Right ventricle myocardium superior (tissue), 1 donor: Measurements from ENCODE around the gene SMNDC1. TPM values are rescaled to one million over a fixed set of nuclear protein-coding genes. Genes with fewer than 3 reads are reported as not detected.
"Not testable (repeated sequence)": the region's sequence is repeated elsewhere in the genome, so short reads cannot be mapped to it uniquely, and the experiment has no call there.

Experiments
- ATAC-seq: fragments of 200-7000 bp; cut with Tn5 transposase; one replicate; pipeline ENCODE4 v1.9.1; 2020; ENCODE audit warnings: mild to moderate bottlenecking; ENCODE audit not compliant: poor library complexity
- DNase-seq: peaks from one replicate; pipeline ENCODE4 v3.0.0-alpha.2; 2020
- intact Hi-C: fragments of 100-400 bp; cut with DNase I; formaldehyde crosslinking; loops from one replicate; pipeline ENCODE4 v1.11.2; 2022
- total RNA-seq: library from RNA; stranded (reverse); fragmentation: NEBNext Ultra II Directional; extraction: Animal tissue kit (Norgen Biotek cat#: 25700); gene quantifications from one replicate; pipeline ENCODE4 v1.2.1, GENCODE V29; 2021
- donor health status: DM: no; HTN: yes; CAD: no; lungs with severe emphysema.

SMNDC1 gene
- total RNA-seq, 1 donor from 2014 or later = 25.0 TPM

GRCh38 chr10:110305767-110306451 lies 1.2 kb upstream of the SMNDC1 start:
- ATAC-seq (peak; percentile 60), DNase-seq (peak; percentile 41)
- intact Hi-C loops = no loop called here

DNA sequence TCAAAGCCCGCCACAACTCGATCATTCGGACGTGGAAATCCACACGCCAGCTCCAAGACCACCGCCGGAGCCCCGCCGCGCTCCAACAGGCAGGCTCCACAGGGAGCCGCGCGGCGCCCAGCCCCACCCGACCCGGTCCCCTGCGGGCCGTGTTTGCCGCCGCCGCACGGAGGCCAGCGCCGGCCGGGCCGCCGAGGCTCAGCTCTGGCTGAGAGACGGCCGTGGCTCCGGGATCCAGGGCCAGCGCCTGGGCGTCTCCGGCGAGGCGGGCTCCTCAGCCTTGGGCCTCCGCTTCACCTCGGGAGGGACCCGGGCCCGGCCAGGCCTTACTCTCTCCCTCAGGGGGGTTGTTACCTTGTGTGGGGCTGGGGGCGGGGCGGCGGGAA lies 333 bp downstream of the SMNDC1 start:
- DNase-seq = no peak
- ATAC-seq = peak; percentile 74
- intact Hi-C loops = no loop called here

GRCh38 chr10:110303681-110304080 lies 1.0 kb downstream of the SMNDC1 start:
- DNase-seq (no peak), ATAC-seq (no peak)
- intact Hi-C loops = no loop called here

- ATAC-seq = no peak
- intact Hi-C loops = no loop called here
- DNase-seq = no peak
These were observed 4.2 kb downstream of the SMNDC1 start for GRCh38 chr10:110300486-110300986.

GRCh38 chr10:110296966-110297365 lies 7.8 kb downstream of the SMNDC1 start:
- intact Hi-C loops = no loop called here
- DNase-seq (no peak), ATAC-seq (no peak)

DNA sequence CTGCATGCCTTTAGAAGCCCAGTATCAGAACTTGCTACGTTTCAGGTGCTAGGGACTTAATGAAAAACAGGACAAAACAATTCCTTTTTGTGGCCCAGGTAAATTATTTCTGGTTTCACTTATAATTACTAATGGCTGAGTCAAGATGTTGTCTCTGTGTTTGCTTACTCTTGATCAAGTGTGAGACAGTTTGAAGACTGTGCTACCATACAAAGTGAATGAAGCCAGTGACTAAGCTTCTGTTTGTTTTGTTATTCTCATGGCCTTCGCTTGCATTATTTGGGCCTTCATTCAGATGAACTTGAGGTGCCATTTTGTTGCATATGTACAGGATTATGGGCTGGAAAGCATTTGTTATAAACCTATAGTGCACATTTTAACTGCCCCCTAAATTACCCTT lies 17.9 kb downstream of the SMNDC1 start:
- intact Hi-C loops = loop anchor here (10.0 kb wide), 1 partner anchor 402 kb away; no protein-coding TSS in a partner anchor
- no peak for DNase-seq

DNA sequence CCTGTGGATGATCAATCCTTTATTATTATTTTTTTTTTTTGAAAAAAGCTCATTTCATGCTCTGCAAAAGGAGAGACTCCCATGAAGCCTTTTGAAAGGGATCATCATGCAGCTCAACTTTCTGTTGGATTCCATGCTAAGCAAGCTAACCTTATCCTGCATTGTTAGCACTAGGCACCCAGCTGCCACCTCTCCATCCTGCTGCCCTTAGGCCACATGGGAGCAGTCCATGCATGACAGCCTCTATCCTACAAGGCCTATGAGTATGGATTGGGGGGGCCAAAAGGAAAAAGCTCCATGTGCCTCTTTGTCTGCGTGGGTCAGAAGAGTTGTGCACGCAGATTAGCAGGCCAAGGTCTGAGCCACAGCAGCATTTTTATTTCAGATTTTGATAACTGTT lies 19.2 kb downstream of the SMNDC1 start:
- DNase-seq (no peak), ATAC-seq (no peak)
- intact Hi-C loops = loop anchor here (10.0 kb wide), 1 partner anchor 401 kb away; no protein-coding TSS in a partner anchor

More for the DNA sequence above, 17.9 kb downstream of the SMNDC1 start:
- ATAC-seq = no peak

- DNase-seq = no peak
- intact Hi-C loops = loop anchor here (10.0 kb wide), 1 partner anchor 399 kb away; no protein-coding TSS in a partner anchor
- ATAC-seq = no peak
These were observed 20.5 kb downstream of the SMNDC1 start for GRCh38 chr10:110284262-110284661.

DNA sequence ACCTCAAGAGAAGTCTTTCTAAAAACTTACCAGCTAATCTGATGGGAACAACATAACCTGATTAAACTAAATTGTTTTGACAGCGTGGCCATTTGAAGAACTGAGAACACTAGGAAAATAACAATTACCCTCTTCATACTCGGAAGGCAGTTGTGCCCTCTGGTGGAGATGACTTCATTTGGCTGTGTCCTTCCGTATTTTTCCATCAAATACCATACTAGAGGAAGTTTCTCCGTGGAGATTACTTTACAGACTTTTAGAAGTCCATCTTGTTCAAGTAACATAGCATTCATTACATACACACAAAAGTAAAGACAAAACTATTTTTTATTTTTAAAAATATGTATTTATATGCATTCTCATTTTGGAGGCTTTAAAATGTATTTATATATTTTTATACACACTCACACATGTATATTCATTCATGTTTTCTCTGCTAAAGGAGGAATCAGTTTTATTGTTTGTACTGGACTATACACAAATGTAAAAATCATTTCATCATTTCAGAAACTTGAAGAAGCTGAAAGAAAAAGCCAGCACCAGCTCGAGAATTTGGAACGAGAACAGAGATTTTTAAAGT lies 25.2 kb downstream of the SMNDC1 start:
- peak; percentile 87 for ATAC-seq
- intact Hi-C loops = loop anchor here (5.0 kb wide), 2 partner anchors 72 to 142 kb away; partner anchors contain the start of gene MXI1
- DNase-seq = no peak

GRCh38 chr10:110278562-110279406 lies 25.9 kb downstream of the SMNDC1 start:
- ATAC-seq (peak; percentile 4), DNase-seq (no peak)
- intact Hi-C loops = loop anchor here (5.0 kb wide), 2 partner anchors 71 to 141 kb away; partner anchors contain the start of gene MXI1

DNA sequence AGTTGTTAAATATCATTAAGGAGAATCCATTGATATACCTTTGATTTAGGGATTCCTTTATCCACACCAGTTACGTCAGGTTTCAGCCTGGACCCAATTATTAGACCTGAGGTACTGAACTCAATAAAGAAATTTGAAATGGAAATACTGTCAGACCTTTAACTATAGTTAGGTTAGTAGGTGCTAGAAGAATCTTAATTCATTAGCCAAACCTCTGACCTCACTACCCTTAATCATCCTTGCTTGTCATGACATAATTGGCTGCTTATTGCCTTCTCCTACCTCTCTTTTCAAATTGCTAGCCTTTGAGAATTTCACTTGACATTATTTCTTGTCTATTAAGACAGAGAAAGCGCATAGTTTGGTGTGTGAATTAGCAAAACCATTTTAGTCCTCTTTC lies 27.1 kb downstream of the SMNDC1 start:
- intact Hi-C loops = loop anchor here (5.0 kb wide), 2 partner anchors 70 to 140 kb away; partner anchors contain the start of gene MXI1
- no peak for ATAC-seq

DNA sequence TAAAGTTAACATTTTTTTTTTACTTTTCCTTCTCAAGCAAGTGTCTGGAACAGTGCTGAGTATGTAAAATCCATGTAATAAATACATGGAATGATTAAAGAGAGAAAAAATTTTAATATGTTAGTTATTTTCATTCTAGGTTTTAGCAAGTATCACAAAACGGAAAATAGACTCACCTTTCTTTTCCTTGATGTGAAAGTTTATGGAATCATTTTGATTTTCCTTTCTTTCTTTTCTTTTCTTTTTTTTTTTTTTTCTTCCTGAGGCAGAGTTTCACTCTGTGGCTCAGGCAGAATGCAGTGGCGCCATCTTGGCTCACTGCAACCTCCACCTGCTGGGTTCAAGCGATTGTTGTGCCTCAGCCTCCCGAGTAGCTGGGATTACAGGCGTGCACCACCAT lies 28.1 kb downstream of the SMNDC1 start:
- no peak for ATAC-seq
- no peak for DNase-seq
- intact Hi-C loops = loop anchor here (5.0 kb wide), 2 partner anchors 69 to 139 kb away; partner anchors contain the start of gene MXI1

More for the DNA sequence above, 27.1 kb downstream of the SMNDC1 start:
- DNase-seq = no peak

- DNase-seq (no peak), ATAC-seq (no peak)
- intact Hi-C loops = loop anchor here (5.0 kb wide), 2 partner anchors 68 to 138 kb away; partner anchors contain the start of gene MXI1
These were observed 29.5 kb downstream of the SMNDC1 start for GRCh38 chr10:110275128-110275729.

DNA sequence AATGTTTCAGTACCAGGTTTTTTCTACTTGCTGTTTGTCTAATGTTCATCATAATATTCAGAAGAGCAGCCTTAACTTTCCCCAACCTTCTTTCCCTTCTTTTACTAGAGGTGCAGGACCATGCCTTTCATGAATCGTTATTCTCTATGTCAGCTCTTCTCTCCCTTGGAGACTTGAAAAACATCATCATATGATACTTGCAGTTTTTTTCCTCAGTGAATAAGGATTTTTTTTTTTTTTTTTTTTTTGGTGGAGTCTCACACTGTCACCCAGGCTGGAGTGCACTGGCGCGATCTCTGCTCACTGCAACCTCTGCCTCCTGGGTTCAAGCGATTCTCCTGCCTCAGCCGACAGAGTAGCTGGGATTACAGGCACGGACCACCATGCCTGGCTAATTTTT lies 30.1 kb downstream of the SMNDC1 start:
- ATAC-seq = no peak

DNA sequence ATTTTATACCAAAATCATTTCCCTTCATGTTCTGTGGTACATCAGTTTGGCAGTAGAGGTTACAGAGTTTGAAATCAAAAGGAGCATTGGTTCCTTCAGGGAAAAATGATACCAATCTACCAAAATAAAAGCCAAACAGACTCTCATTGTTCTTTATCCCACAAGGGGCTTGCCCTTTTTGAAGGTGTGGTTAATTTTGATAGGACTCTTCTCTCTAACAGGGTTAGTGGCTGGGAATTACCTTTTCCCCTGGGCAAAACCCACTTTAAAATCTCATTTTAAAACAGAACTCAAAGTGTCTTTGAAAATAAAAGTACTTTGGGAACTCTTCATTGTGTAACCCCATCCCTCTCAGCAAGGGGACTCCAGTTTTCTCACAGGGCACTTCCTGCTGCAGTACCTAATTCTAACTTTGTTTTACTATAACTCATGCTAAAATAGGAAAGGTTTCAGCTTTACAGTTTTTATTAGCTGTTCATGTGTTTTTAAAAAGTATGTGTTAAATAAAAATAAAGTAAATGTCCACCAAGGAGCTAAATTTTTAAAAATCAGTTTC lies 30.6 kb downstream of the SMNDC1 start:
- ATAC-seq (no peak), DNase-seq (no peak)
- intact Hi-C loops = no loop called here

More for the DNA sequence above, 30.1 kb downstream of the SMNDC1 start:
- DNase-seq = no peak
- intact Hi-C loops = loop anchor here (5.0 kb wide), 2 partner anchors 67 to 137 kb away; partner anchors contain the start of gene MXI1

- intact Hi-C loops = no loop called here
- ATAC-seq (peak; percentile 50), DNase-seq (peak; percentile 77)
These were observed 31.2 kb downstream of the SMNDC1 start for GRCh38 chr10:110273474-110273873.

DNA sequence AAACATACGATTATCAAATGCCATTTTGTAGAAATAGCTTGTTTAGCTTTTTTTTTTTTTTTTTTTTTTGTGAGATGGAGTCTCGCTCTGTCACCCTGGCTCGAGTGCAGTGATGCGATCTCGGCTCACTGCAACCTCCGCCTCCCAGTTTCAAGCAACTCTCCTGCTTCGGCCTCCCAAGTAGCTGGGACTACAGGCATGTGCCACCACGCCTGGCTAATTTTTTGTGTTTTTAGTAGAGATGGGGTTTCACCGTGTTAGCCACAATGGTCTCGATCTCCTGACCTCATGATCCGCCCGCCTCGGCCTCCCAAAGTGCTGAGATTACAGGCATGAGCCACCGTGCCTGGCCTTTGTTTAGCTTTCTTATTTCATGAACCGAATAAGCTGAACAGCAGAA lies 31.7 kb downstream of the SMNDC1 start:
- ATAC-seq, intact Hi-C loops, DNase-seq: not testable (repeated sequence)
